Measurements from ENCODE around the gene RNF115.
A peak's percentile ranks its signal among the peaks of the same experiment; 100 is the strongest.

Gene RNF115

GRCh38 chr1:145823565-145824498 is at the start of gene RNF115, which contains the start of gene POLR3C:
TSS of gene RNF115 (minus strand) at chr1:145824095. CDS start at chr1:145823873, 222 bp downstream.
TSS of gene POLR3C (plus strand) at chr1:145824200. CDS start at chr1:145825777, 1,577 bp downstream.
- peak; percentile 91 for DNase-seq (ENCODE audit: extremely low spot score)
- TF ChIP-seq NFRKB (IDR thresholded peaks at IDR 0.05), result no peak
- peak; percentile 43; the same call in 1 of the 2 replicates for TF ChIP-seq ELF4 (IDR thresholded peaks at IDR 0.05)
- TF ChIP-seq SUZ12 (IDR thresholded peaks at IDR 0.05), result no peak
- TF ChIP-seq L3MBTL2 (conservative IDR thresholded peaks at IDR 0.05), result peak; percentile 94
- TF ChIP-seq CTBP1 (IDR thresholded peaks at IDR 0.05; ENCODE audit: borderline replicate concordance), result no peak; the same call in 1 of the 2 replicates
- ChIA-PET CTCF (interaction anchor here (3.7 kb wide), 1 partner anchor 21 kb away, joined by 17 read pairs; the partner anchor contains the start of gene NUDT17), POLR2A (interaction anchor here (0.6 to 3.4 kb wide), 22 partner anchors 15 to 212 kb away, joined by 3 to 27 read pairs (median 4); partner anchors contain the start of genes ANKRD34A, NUDT17, PIAS3 and POLR3GL)

DNA sequence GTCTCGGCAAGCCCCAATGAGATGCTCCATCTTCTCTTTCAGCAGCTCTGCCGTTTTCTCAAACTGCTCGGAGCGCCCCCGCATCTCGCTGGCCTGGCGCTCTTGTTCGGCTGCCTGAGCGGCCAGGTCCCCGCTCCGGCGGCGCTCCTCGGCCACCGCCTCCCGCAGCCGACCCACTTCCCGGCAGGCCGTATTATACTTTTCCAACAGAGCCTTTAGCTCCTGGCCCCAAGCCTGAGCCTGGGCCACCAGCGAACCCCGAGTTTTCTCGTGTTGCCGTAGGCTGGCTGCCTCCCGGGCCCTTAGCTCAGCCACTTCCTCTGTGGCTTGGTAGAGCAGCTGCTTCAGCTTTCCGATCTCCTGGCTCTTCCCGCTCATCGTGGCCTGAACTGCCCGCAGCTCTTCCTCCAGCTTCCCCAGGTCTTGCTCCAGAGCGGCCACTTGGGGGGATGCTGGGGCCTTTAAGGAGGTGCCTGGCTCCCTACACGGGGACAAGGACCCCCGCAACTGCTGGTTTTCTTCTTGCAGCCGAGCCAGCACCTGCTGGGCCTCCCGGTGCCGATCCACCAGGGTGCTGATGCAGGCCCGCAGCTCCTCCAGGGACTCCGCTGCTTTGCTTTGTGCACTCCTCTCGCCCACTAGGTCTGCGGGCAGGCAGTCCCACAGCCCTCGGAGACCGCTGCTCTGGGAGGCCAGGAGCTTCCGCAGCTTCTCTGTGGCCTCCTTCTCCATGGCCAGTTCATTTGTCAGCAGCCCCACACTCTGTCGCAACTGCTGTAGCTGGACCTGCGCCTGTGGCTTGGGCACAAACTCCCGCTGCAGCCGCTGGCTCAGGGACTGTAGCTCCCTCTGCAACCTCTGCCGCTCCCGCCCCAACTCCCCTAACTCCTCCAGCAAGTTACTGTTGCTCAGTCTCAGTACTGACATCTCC is 48.4 kb upstream of the RNF115 start:
- TF ChIP-seq PKNOX1 (IDR thresholded peaks at IDR 0.05) (no peak), FOXK2 (IDR thresholded peaks at IDR 0.05) (no peak), LEF1 (IDR thresholded peaks at IDR 0.05; ENCODE audit: borderline replicate concordance) (no peak), TARDBP (IDR thresholded peaks at IDR 0.05) (no peak), SP1 (IDR thresholded peaks at IDR 0.05) (no peak), L3MBTL2 (conservative IDR thresholded peaks at IDR 0.05) (no peak), ZNF384 (IDR thresholded peaks at IDR 0.05) (no peak), FOXA1 (IDR thresholded peaks at IDR 0.05) (no peak), BHLHE40 (IDR thresholded peaks at IDR 0.05; ENCODE audit: borderline replicate concordance) (no peak), ELF4 (IDR thresholded peaks at IDR 0.05) (no peak), SUZ12 (IDR thresholded peaks at IDR 0.05) (no peak), CTBP1 (IDR thresholded peaks at IDR 0.05; ENCODE audit: borderline replicate concordance) (no peak), NFRKB (IDR thresholded peaks at IDR 0.05) (no peak), ARNT (IDR thresholded peaks at IDR 0.05) (no peak), HDGF (IDR thresholded peaks at IDR 0.05; ENCODE audit: borderline replicate concordance) (no peak), FOXM1 (IDR thresholded peaks at IDR 0.05; ENCODE audit: borderline replicate concordance) (no peak)
- DNase-seq (ENCODE audit: extremely low spot score), result no peak
- CTCF ChIA-PET, result interaction anchor here (0.5 to 2.0 kb wide), 2 partner anchors 10 to 13 kb away, joined by 5 to 6 read pairs; partner anchors contain the start of gene PIAS3
- POLR2A ChIA-PET, result interaction anchor here (1.1 to 2.3 kb wide), 5 partner anchors 12 to 48 kb away, joined by 3 to 21 read pairs (median 5); partner anchors contain the start of genes PIAS3, POLR3C and RNF115

GRCh38 chr1:145868232-145868631 is 44.3 kb upstream of the RNF115 start:
- DNase-seq (ENCODE audit: extremely low spot score), result no peak
- ChIA-PET POLR2A (interaction anchor here (1.4 kb wide), 1 partner anchor 9 kb away, joined by 8 read pairs; the partner anchor contains the start of gene PIAS3), CTCF (interaction anchor here (0.7 kb wide), 1 partner anchor 41 kb away, joined by 4 read pairs; no protein-coding TSS in a partner anchor)
- TF ChIP-seq NFRKB (IDR thresholded peaks at IDR 0.05) (no peak), CTBP1 (IDR thresholded peaks at IDR 0.05; ENCODE audit: borderline replicate concordance) (no peak), SP1 (IDR thresholded peaks at IDR 0.05) (no peak), L3MBTL2 (conservative IDR thresholded peaks at IDR 0.05) (no peak), LEF1 (IDR thresholded peaks at IDR 0.05; ENCODE audit: borderline replicate concordance) (no peak), FOXK2 (IDR thresholded peaks at IDR 0.05) (no peak), SUZ12 (IDR thresholded peaks at IDR 0.05) (no peak), ELF4 (IDR thresholded peaks at IDR 0.05) (no peak), ZNF384 (IDR thresholded peaks at IDR 0.05) (no peak), FOXM1 (IDR thresholded peaks at IDR 0.05; ENCODE audit: borderline replicate concordance) (no peak), PKNOX1 (IDR thresholded peaks at IDR 0.05) (no peak), HDGF (IDR thresholded peaks at IDR 0.05; ENCODE audit: borderline replicate concordance) (no peak), TARDBP (IDR thresholded peaks at IDR 0.05) (no peak), ARNT (IDR thresholded peaks at IDR 0.05) (no peak), BHLHE40 (IDR thresholded peaks at IDR 0.05; ENCODE audit: borderline replicate concordance) (no peak), FOXA1 (IDR thresholded peaks at IDR 0.05) (no peak)

- TF ChIP-seq SUZ12 (IDR thresholded peaks at IDR 0.05) (no peak), HDGF (IDR thresholded peaks at IDR 0.05; ENCODE audit: borderline replicate concordance) (no peak), L3MBTL2 (conservative IDR thresholded peaks at IDR 0.05) (no peak), CTBP1 (IDR thresholded peaks at IDR 0.05; ENCODE audit: borderline replicate concordance) (no peak)
- no peak for DNase-seq (ENCODE audit: extremely low spot score)
- CTCF ChIA-PET, result interaction anchor here (0.6 to 1.7 kb wide), 3 partner anchors 16 to 126 kb away, joined by 4 to 7 read pairs (median 6); partner anchors contain the start of gene NUDT17
- POLR2A ChIA-PET, result no interaction called here
Measured at GRCh38 chr1:145863282-145864018, 39.6 kb upstream of the RNF115 start.
